GM18951 (cell line): ENCODE measurements around the gene EYA3.

Experiments used
- POLR2A ChIP-seq: IDR thresholded peaks from 4 replicates; pipeline ENCODE4 v1.6.1; 2011; ENCODE audit warnings: mild to moderate bottlenecking; ENCODE audit not compliant: insufficient read length, insufficient read depth; ENCODE audit errors: extremely low read depth
- in situ Hi-C: fragments of 300-500 bp; cut with MboI; formaldehyde crosslinking; loops from one replicate; pipeline ENCODE4 v1.12.0; 2022; ENCODE audit warnings: low sequenced_read_pairs, mixed read lengths, inconsistent platforms; ENCODE audit not compliant: unreplicated experiment

EYA3 gene

DNA sequence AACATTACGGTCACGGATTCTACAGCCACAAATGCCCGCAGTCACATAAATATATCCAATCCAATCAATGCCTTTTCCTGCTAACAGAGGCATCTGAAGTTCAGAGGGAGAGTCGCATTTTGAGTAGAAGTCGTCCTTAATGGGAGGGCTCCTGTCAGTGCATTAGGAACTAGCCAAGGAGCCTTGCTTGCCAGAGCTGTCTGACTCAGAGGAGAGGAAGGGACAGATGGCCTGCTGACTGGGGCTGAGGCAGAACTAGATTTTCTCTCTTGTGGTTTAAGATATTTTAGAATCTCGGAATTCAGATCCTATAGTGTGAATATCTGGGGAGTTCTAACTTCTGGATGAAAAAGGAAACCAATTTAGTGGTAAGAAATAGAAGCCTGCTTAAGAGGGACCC, 118.0 kb downstream of the EYA3 start:
- in situ Hi-C loops, result no loop called here
- TF ChIP-seq POLR2A, result no peak

DNA sequence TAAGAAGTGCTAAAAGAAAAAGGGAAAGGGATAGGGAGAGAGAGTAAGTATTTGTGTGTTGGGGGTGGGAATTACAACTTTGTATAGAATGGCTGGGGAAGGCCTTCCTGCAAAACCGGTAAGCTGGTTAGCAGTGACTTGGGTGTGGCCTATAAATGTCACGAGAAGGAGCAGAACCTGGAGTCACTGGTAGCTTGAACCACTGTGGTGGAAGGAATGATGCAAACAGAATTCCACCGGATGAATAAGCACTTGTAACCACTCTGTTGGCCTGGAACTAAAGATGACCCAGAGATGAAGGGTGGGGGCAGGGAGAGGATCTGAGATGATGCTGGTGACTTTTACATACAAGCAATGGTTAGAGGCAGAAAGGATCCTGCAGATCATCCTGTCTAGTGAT, 119.7 kb downstream of the EYA3 start:
- in situ Hi-C loops, result no loop called here
- TF ChIP-seq POLR2A, result no peak

DNA sequence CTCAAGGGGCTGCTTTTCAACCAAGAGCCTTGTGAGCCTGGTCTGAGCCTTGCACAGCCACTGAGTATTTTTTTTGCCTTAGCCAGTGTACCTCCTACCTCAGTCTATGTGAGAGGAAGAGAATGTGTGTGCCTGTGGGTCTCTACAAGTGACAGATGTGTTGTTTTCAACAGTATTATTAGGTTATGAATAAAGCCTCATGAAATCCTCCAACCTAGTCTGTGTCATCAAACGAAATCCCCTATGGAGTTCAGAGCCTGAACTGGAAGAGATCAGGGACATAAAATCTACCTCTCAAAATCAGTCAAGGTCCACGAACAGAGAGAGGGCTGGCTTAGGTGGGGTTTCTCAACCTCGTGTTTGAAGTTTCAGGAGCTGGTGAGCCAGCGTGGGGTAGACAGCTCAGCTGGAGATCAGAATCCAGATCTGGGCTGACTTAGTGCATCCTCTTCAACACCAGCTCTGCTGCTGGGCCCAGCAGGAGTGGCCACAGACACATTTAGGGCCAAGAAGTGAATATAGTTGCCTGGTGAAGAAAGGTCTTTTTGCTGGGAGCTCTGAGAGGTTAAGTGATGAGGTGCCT, 120.4 kb downstream of the EYA3 start:
- TF ChIP-seq POLR2A, result no peak
- in situ Hi-C loops, result no loop called here

DNA sequence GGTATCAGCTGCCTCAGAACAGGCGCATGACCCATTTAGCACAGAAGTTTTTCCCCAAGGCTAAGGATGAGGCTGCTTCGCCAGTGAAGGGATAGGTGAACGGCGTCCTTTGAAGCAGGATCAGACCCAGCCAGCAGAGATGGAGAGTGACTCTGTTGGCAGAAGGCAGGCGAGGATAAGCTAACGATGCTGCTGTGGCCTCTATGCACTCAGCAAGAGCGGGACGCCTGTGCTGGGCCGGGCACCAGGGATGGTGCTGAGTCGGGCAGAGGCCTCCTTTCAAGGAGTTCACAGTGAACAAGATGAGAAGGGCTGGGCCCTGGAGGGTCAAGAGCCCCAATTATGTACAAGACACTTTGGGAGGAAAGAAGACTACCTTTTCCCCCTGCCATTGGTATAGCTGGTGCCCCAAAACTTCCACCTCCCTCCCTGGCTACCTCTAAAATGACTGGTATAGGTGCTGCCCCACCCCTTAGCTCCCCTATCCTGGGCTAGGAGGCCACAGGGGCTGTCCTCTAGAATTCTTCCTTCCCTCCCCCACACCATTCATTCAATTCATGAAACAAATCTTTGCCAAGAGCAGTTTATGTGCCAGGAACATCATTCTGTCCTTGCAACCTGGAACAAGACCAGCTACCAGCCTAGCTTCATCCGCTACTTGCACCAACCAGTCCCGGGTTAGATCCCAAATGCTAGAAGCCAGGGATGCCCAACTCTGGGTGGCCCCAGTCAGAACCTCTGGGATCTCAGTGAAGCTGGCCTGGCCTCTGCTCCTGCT, 121.1 kb downstream of the EYA3 start:
- in situ Hi-C loops, result no loop called here
- no peak for TF ChIP-seq POLR2A

DNA sequence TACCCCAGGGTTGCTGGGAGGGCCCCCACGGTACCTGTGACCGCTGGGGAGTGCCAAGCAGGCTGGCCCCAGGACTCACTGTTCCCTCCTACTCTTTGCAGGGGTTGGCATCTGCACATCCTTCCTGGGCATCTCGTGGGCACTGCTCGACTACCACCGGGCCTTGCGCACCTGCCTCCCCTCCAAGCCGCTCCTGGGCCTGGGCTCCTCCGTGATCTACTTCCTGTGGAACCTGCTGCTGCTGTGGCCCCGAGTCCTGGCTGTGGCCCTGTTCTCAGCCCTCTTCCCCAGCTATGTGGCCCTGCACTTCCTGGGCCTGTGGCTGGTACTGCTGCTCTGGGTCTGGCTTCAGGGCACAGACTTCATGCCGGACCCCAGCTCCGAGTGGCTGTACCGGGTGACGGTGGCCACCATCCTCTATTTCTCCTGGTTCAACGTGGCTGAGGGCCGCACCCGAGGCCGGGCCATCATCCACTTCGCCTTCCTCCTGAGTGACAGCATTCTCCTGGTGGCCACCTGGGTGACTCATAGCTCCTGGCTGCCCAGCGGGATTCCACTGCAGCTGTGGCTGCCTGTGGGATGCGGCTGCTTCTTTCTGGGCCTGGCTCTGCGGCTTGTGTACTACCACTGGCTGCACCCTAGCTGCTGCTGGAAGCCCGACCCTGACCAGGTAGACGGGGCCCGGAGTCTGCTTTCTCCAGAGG, 121.9 kb downstream of the EYA3 start:
- TF ChIP-seq POLR2A, result no peak
- in situ Hi-C loops, result no loop called here

DNA sequence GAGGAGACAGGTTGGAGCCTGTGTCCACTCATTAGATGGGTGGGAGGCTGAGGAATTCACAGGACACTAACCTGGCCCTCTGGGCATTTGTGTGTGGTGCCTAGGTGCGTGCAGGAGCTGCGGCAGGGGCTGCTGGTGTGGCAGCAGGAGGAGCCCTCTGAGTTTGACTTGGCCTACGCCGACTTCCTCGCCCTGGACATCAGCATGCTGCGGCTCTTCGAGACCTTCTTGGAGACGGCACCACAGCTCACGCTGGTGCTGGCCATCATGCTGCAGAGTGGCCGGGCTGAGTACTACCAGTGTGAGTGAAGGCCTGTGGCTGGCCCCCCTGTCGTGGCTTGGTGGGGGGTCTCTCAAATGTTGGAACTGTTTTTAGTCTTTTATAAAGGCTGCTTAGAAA, 125.0 kb downstream of the EYA3 start:
- no peak for TF ChIP-seq POLR2A

DNA sequence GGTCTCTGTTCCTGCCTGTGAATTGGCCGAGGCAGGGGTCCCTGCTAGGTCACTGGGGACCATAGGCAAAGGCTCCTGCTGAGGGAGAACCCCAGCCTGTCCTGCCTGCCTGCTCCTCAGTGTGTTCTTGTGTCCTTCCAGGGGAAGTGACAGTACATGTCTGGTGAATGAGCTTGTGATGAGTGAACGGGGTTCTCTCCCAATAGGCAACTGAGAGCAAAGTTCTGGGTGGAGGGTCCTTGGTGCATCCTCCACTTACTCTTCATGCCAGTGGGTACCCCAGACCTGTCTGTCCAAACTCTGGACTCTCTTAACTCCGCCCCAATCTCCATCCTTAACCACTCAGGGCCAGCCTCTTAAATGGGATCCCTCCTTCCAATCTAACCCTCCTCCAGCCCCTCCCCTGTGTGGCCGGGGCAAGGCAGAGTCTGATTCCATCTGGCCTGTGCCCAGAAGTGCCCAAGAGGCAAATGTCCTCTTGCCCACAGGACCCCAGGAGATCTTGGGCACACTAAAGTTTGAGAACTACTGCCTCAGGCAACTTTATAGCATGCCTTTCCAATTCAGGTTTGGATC, 126.7 kb downstream of the EYA3 start:
- TF ChIP-seq POLR2A, result no peak
- in situ Hi-C loops, result no loop called here

More for the DNA sequence above, 125.0 kb downstream of the EYA3 start:
- in situ Hi-C loops, result no loop called here

DNA sequence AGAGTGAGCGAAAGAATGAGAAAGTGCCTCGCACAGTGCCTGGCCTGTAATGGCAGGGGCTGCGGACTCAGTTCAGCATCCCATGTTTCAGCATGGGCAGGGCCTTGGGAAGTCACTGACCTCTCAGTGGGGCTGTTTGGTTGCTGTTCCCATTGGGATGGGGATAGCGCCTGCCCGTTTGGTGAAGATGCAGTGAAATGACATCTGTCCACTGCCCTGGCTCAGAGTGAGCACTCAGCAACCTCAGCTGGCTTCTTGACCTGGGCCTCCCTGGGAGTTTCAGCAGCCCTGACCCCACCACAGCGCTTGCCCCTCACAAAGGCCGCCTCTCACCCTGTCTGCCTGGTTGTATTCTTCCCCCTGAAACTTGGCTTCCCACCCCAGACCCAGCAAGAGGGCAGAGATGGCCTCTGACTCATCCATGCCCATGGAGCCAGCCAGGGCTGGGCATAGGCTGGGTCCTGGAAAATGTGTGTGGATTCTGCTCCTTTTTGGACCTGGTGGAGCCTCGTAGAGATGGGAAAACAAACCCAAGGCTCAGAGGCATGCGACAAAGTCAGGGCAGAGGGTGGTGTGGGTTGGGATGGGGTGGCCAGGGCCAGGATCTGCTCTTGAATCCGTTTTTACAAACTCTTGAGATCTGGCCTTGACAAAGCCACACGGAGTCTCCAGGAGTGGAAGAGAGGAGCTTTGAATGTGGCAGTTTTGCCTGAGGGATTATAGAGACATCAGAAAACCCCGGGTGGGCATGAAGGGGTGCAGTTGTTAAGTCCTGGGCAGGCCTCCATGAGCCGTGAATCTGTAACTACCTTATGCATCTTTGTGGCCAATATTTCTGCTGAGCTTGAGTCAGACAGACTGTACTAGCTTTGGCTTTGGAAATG, 127.4 kb downstream of the EYA3 start:
- TF ChIP-seq POLR2A, result no peak
- in situ Hi-C loops, result no loop called here

DNA sequence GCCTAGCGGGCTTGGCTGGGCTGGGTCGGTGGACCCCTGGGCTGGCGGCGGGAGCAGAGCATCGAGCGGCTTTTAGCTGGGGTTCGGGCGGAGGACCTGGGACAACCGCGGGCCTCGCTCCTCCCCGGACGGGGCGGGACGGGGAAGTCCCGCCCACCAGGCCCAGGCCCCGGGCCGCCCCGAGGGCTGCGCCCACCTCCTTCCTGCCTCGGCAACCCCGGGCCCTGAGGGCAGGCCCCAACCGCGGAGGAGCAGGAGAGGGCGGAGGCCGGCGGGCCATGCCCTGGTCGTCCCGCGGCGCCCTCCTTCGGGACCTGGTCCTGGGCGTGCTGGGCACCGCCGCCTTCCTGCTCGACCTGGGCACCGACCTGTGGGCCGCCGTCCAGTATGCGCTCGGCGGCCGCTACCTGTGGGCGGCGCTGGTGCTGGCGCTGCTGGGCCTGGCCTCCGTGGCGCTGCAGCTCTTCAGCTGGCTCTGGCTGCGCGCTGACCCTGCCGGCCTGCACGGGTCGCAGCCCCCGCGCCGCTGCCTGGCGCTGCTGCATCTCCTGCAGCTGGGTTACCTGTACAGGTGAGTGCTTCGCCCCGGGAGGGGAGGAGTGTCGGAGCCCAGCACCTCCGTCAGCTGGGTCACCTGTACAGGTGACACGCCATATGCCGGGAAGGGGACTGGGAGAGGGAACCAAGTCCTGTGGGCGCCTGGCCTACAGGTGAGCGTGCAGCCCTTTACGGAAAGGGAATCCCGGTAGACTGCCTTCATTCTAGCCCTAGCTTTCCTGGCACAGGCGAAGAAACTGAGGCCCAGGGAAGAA, 128.4 kb downstream of the EYA3 start, which contains the start of gene XKR8:
Gene XKR8, plus strand, starts transcription at position 182 of the 812 bp plus-strand sequence. Its CDS starts 97 bp downstream, at position 279.
- in situ Hi-C loops, result no loop called here
- peak; percentile 73 for TF ChIP-seq POLR2A

DNA sequence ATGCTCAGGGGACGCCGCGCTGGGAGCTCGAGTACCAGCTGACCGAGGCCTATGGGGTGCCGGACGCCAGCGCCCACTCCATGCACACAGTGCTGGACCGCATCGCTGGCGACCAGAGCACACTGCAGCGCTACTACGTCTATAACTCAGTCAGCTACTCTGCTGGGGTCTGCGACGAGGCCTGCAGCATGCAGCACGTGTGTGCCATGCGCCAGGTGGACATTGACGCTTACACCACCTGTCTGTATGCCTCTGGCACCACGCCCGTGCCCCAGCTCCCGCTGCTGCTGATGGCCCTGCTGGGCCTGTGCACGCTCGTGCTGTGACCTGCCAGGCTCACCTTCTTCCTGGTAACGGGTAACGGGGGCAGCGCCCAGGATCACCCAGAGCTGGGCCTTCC, 129.9 kb downstream of the EYA3 start:
- in situ Hi-C loops, result no loop called here
- TF ChIP-seq POLR2A, result no peak

DNA sequence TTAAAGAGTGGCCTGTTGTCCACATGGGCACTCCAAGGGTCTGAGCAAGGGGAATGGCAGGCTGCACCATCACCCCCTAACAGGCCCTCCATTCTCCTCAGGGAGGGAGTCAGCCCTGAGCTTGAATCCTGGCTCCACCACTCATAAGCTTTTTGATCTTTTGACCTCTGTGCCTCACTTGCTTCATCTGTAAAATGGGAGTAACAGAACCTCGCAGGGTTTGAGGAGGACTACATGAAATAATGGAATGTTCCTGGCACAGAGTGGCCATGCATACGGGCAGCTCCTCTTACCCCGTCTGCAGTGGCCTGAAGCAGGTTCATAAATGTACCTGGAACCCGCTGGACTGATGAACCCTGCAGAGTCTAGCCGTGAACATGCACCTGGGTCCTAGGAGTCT, 130.8 kb downstream of the EYA3 start:
- in situ Hi-C loops, result no loop called here
- TF ChIP-seq POLR2A, result no peak

DNA sequence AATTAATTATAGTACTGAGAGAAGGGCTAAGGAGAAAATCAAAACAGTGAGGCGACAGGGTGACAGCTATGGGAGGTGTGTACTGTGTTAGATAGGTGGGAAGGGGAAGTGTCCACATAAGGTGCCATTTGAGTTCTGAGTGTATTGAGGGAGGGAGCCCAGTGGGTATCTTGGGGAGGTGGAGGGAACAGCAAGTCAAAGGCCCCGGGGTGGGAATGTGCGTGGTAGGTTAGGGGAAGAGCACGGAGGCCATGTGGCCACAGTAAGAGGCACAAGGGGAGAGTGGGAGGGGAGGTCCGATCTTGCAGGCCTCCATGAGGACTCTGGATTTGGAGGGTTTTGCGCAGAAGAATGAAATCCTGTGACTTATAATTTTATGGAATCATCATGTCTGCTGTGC, 131.6 kb downstream of the EYA3 start:
- in situ Hi-C loops, result no loop called here
- no peak for TF ChIP-seq POLR2A
